Thyroid gland (tissue), 4 donors: ENCODE measurements around the gene DUS1L. TPM values are rescaled to one million over a fixed set of nuclear protein-coding genes. Genes with fewer than 3 reads are reported as not detected.

Experiments used
- DNase-seq, 2 donors: peaks; one replicate each; pipeline ENCODE4 v3.0.0-alpha.2; 2019
- H3K27ac ChIP-seq, 3 donors: fragments of 200-600 bp; sonication (generic); 1 replicate in 2 of 3; 2 replicates in 1 of 3; pipeline ENCODE4 v1.5.1; 2016 to 2019; ENCODE audit warnings: mild to moderate bottlenecking in 1 of 3, moderate library complexity in 1 of 3
- H3K27me3 ChIP-seq: fragments of 200-600 bp; sonication (generic); one replicate; pipeline ENCODE4 v1.5.1; 2019
- H3K36me3 ChIP-seq, 2 donors: fragments of 200-600 bp; sonication (generic); one replicate each; pipeline ENCODE4 v1.5.1; 2016 to 2019
- H3K4me1 ChIP-seq, 2 donors: fragments of 200-600 bp; sonication (generic); one replicate each; pipeline ENCODE4 v1.5.1; 2017 to 2019
- H3K4me3 ChIP-seq, 3 donors: fragments of 200-600 bp; sonication (generic); replicated peaks in 1 of 3; 1 replicate in 2 of 3; 2 replicates in 1 of 3; pipeline ENCODE4 v1.5.1; 2016; ENCODE audit warnings: mild to moderate bottlenecking in 1 of 3
- H3K9me3 ChIP-seq: fragments of 200-600 bp; sonication (generic); one replicate; pipeline ENCODE4 v1.5.1; 2017
- POLR2A ChIP-seq, 2 donors: fragments of 450-650 bp; IDR thresholded peaks; one replicate each; pipeline ENCODE4 v1.6.1; 2017; ENCODE audit warnings: antibody characterized with exemption in 2 of 2, mild to moderate bottlenecking in 2 of 2, moderate library complexity in 1 of 2
- WGBS, 2 donors: methylation state at CpG; one replicate each; pipeline ENCODE4 v1.1.5; 2017; 5-methylcytosine and 5-hydroxymethylcytosine counted together
- intact Hi-C: fragments of 100-400 bp; cut with DNase I; formaldehyde crosslinking; loops from one replicate; pipeline ENCODE4 v1.15.1; 2023
- total RNA-seq, 4 donors: library from RNA; depleted of rRNA; stranded (reverse); fragments of >200 nt; gene quantifications; one replicate each; pipeline ENCODE4 v1.2.3, GENCODE V29; 2016
- TF ChIP-seq, protein P1 (sequence below), 6 experiments: fragments of 200-600 bp in 3 of 6; fragments of 450-650 bp in 3 of 6; sonication (generic) in 3 of 6; IDR thresholded peaks; one replicate each; pipeline ENCODE4 v1.5.1; 2016 to 2019; ENCODE audit warnings: antibody characterized with exemption in 6 of 6, mild to moderate bottlenecking in 2 of 6, inconsistent platforms in 1 of 6, moderate library complexity in 1 of 6

Gene DUS1L
- total RNA-seq, result 10 to 100 TPM; 58.7 to 90.5 (median 75.5) TPM

DNA sequence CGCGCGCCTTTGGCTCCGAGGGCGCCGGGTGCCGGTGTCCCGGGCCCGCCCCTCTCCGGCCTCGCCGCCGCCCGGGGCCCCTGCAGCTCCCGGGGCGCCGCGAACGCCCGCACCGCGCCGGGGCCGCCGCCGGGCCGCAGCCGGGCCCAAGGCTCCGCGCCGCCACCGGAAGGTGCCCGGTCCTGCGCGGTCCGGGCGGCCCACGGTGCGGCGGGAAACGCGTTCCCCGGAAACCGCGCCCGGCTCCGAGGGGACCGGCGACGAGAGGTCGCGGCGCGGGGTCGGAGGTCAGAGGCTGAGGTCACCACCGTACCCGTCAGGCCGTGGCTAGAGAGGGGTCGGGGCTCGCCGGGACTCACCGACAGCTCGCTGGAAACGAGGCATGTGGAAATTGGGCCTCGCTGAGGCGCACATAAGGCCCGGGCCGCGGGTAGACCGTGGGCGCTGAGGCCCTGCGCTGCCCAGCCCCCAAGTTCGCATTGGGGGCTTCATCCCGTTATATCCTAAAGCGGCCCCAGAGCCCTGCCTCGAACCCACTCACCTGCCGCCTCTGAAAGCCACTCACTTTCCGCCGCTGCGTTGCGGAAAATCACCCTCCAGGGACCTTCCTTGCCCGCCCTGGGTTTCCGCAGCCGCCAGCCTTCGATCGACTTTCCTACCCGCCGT lies at the start of gene DUS1L:
DUS1L (minus strand) TSS at position 167 of the 666 bp plus-strand sequence. CDS start 745 bp downstream, outside the sequence.
- H3K4me1 ChIP-seq, result peaks cover 20 to 28% of the 10 kb centered on the region in 2 donors
- peak; percentile 44 to 45 for DNase-seq
- H3K27ac ChIP-seq, result peak within 1 kb of the TSS; percentile 84 to 94 (median 85)
- TF ChIP-seq, protein P1, sequence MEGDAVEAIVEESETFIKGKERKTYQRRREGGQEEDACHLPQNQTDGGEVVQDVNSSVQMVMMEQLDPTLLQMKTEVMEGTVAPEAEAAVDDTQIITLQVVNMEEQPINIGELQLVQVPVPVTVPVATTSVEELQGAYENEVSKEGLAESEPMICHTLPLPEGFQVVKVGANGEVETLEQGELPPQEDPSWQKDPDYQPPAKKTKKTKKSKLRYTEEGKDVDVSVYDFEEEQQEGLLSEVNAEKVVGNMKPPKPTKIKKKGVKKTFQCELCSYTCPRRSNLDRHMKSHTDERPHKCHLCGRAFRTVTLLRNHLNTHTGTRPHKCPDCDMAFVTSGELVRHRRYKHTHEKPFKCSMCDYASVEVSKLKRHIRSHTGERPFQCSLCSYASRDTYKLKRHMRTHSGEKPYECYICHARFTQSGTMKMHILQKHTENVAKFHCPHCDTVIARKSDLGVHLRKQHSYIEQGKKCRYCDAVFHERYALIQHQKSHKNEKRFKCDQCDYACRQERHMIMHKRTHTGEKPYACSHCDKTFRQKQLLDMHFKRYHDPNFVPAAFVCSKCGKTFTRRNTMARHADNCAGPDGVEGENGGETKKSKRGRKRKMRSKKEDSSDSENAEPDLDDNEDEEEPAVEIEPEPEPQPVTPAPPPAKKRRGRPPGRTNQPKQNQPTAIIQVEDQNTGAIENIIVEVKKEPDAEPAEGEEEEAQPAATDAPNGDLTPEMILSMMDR (IDR thresholded peaks at IDR 0.05), result no peak
- TF ChIP-seq POLR2A (IDR thresholded peaks at IDR 0.05), result peak; percentile 4 to 55
- no peaks in the 10 kb centered on the region for H3K9me3 ChIP-seq
- no peaks in the 10 kb centered on the region for H3K27me3 ChIP-seq
- peaks cover 9 to 22% of the 10 kb centered on the region in 2 donors for H3K36me3 ChIP-seq
- peak within 1 kb of the TSS; percentile 47 to 91 (median 79) for H3K4me3 ChIP-seq
- intact Hi-C loops, result no loop called here
- 23 to 32% methylated on average over 23 to 40 of the region's 88 CpGs for WGBS, 2 donors

DNA sequence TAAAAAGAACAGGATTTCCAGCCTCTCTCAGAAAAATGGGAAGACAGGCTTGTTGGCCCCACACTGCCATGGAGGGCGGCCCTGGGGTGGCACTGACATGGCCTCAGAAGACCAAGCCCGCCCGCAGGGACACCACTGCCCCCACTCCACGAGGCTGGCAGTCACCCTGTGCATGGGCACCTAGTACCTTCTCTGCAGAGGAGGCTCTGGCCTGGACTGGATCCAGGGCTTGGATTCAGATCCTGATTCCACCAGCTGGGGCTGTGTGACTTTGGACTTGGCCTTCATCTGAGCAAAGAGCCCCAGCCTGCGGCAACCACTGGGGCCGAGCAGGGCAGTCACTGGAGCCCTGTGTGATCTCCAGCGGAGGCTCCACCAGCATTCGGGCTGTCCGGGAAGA lies 49.3 kb upstream of the DUS1L start:
- no peaks in the 10 kb centered on the region for H3K9me3 ChIP-seq
- no peak overlapping the region for H3K27ac ChIP-seq
- intact Hi-C loops, result no loop called here
- H3K4me3 ChIP-seq, result no peak overlapping the region
- peaks cover 0 to 5% of the 10 kb centered on the region in 2 donors for H3K36me3 ChIP-seq
- peaks cover 0 to 8% of the 10 kb centered on the region in 2 donors for H3K4me1 ChIP-seq
- TF ChIP-seq, protein P1 (IDR thresholded peaks at IDR 0.05), result no peak
- no peak for TF ChIP-seq POLR2A (IDR thresholded peaks at IDR 0.05)
- 94 to 99% methylated on average over 9 of the region's 9 CpGs for WGBS, 2 donors
- no peak for DNase-seq
- H3K27me3 ChIP-seq, result no peaks in the 10 kb centered on the region

DNA sequence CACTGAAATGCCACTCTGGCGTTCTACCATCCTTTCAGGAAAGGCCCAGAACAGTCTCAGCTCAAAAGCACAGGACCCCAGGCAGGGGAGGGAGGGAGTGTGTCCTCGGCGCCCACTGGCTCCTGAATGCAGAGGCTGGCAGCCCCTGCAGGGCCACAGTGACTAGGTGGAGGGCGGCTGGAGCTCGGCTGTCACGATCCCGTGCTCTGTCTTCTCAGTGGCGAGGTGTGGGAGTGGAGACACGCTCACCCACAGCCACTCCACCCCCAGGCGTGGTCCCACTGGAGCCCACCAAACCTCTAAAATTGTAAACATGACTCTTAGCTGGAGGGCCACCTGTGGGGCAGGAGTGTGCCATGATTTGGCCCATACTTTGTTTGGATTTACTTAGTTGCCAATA lies 48.8 kb upstream of the DUS1L start:
- TF ChIP-seq, protein P1 (IDR thresholded peaks at IDR 0.05), result no peak
- TF ChIP-seq POLR2A (IDR thresholded peaks at IDR 0.05), result no peak
- Histone ChIP-seq H3K4me3 (no peak overlapping the region), H3K27me3 (no peaks in the 10 kb centered on the region), H3K27ac (no peak overlapping the region), H3K36me3 (peaks cover 0 to 5% of the 10 kb centered on the region in 2 donors), H3K4me1 (peaks cover 0 to 10% of the 10 kb centered on the region in 2 donors), H3K9me3 (no peaks in the 10 kb centered on the region)
- intact Hi-C loops, result no loop called here
- no peak for DNase-seq
- 97 to 98% methylated on average over 10 of the region's 10 CpGs for WGBS, 2 donors

DNA sequence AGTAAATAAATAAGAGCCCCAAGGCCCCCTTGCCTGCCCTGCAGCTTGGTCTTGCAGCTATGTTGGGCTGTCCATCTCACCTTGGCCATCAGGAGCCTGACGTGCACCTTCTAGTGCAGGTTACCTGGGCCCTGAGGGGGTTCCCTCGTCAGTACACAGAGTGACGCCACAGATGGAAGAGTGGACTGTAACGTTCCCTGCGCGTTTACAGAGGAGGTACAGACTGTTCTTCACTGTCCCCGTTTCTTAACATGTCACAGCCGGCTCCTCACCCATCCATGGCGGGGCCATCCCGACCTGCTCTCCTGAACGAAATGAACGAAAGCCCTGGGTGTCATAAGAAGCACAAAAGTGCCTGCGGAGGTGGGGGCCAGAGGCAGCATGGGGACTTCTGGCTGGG lies 48.3 kb upstream of the DUS1L start:
- no peak for TF ChIP-seq POLR2A (IDR thresholded peaks at IDR 0.05)
- TF ChIP-seq, protein P1 (IDR thresholded peaks at IDR 0.05), result no peak
- Histone ChIP-seq H3K27ac (no peak overlapping the region), H3K4me1 (peaks cover 0 to 10% of the 10 kb centered on the region in 2 donors), H3K27me3 (no peaks in the 10 kb centered on the region), H3K4me3 (no peak overlapping the region), H3K36me3 (peaks cover 0 to 5% of the 10 kb centered on the region in 2 donors), H3K9me3 (no peaks in the 10 kb centered on the region)
- intact Hi-C loops, result no loop called here
- WGBS, 2 donors, result 93% methylated on average over 13 of the region's 13 CpGs
- DNase-seq, result no peak

DNA sequence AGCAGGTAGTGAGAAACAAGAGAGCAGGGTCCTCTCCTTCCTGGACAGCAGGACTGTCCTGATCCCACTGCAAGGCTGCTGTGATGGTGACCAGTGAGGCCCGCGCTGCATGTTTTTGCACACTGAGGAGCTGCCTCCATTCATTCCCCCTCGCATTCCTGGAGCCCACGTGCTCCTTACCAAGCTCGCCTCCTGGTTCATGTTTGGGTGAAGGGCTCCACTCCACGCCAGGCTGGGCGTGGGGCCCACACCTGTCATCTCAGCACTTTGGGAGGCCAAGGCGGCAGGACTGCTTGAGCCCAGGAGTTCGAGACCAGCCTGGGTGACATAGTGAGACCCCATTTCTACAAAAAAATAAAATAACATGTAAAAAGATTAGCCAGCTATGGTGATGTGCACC lies 47.8 kb upstream of the DUS1L start:
- Histone ChIP-seq H3K9me3 (no peaks in the 10 kb centered on the region), H3K27ac (no peak overlapping the region), H3K4me3 (no peak overlapping the region), H3K4me1 (peaks cover 4 to 10% of the 10 kb centered on the region in 2 donors), H3K27me3 (no peaks in the 10 kb centered on the region), H3K36me3 (peaks cover 0 to 5% of the 10 kb centered on the region in 2 donors)
- intact Hi-C loops, result no loop called here
- 81 to 91% methylated on average over 9 of the region's 9 CpGs for WGBS, 2 donors
- DNase-seq, result no peak
- no peak for TF ChIP-seq POLR2A (IDR thresholded peaks at IDR 0.05)
- TF ChIP-seq, protein P1 (IDR thresholded peaks at IDR 0.05), result no peak
